Right atrium auricular region (tissue), 2 donors: Measurements from ENCODE around the gene GPR4. TPM values are rescaled to one million over a fixed set of nuclear protein-coding genes. Genes with fewer than 3 reads are reported as not detected.

Source experiments
- DNase-seq: peaks from one replicate; pipeline ENCODE4 v3.0.0-alpha.2; 2019; ENCODE audit warnings: low spot score
- H3K27ac ChIP-seq, 2 donors: fragments of 200-600 bp; sonication (generic); 1 replicate in 1 of 2; 2 replicates in 1 of 2; pipeline ENCODE4 v1.5.1; 2016 to 2019
- H3K27me3 ChIP-seq, 2 donors: fragments of 200-600 bp; sonication (generic); one replicate each; pipeline versions ENCODE4 v1.5.1 to v1.6.0; 2017 to 2019
- H3K36me3 ChIP-seq: fragments of 200-600 bp; sonication (generic); one replicate; pipeline ENCODE4 v1.5.1; 2016
- H3K4me1 ChIP-seq, 2 donors: fragments of 200-600 bp; sonication (generic); one replicate each; pipeline versions ENCODE4 v1.5.1 to v1.6.0; 2017 to 2019
- H3K4me3 ChIP-seq, 2 donors: fragments of 200-600 bp; sonication (generic); 1 replicate in 1 of 2; 2 replicates in 1 of 2; pipeline ENCODE4 v1.5.1; 2017 to 2019; ENCODE audit warnings: mild to moderate bottlenecking in 1 of 2, moderate library complexity in 1 of 2
- H3K9me3 ChIP-seq, 2 donors: fragments of 200-600 bp; sonication (generic); one replicate each; pipeline ENCODE4 v1.5.1; 2019
- CTCF ChIP-seq, 2 donors: fragments of 200-600 bp; sonication (generic); IDR thresholded peaks; one replicate each; pipeline ENCODE4 v1.5.1; 2019; ENCODE audit warnings: antibody characterized with exemption in 2 of 2
- total RNA-seq, 2 donors: library from RNA; depleted of rRNA; stranded (reverse); fragments of >200 nt; gene quantifications; one replicate each; pipeline ENCODE4 v1.1.0, GENCODE V29; 2016

The GPR4 gene
- total RNA-seq, 2 donors from 2014 or later, result 6.2 to 12.1 TPM

GRCh38 chr19:45575216-45575615 is 26.8 kb downstream of the GPR4 start:
- Histone ChIP-seq H3K36me3 (no peaks in the 10 kb centered on the region), H3K27ac (peak overlapping the region; percentile 67 to 82), H3K4me3 (no peak overlapping the region), H3K9me3 (peaks cover 0 to 3% of the 10 kb centered on the region in 2 donors), H3K27me3 (no peaks in the 10 kb centered on the region), H3K4me1 (peaks cover 0 to 58% of the 10 kb centered on the region in 2 donors)
- no peak for DNase-seq
- no peak for TF ChIP-seq CTCF (IDR thresholded peaks at IDR 0.05)

- Histone ChIP-seq H3K4me1 (peaks cover 0 to 65% of the 10 kb centered on the region in 2 donors), H3K36me3 (no peaks in the 10 kb centered on the region), H3K9me3 (peaks cover 0 to 3% of the 10 kb centered on the region in 2 donors), H3K27ac (peak overlapping the region; percentile 67 to 82), H3K4me3 (no peak overlapping the region), H3K27me3 (no peaks in the 10 kb centered on the region)
- TF ChIP-seq CTCF (IDR thresholded peaks at IDR 0.05), result no peak
- no peak for DNase-seq
Observed at GRCh38 chr19:45574526-45574925, 27.5 kb downstream of the GPR4 start.

- H3K9me3 ChIP-seq, result peaks cover 0 to 3% of the 10 kb centered on the region in 2 donors
- H3K4me3 ChIP-seq, result no peak overlapping the region
- peaks cover 0 to 63% of the 10 kb centered on the region in 2 donors for H3K4me1 ChIP-seq
- no peak for DNase-seq
- H3K36me3 ChIP-seq, result no peaks in the 10 kb centered on the region
- peak overlapping the region; percentile 51 to 76 for H3K27ac ChIP-seq
- no peaks in the 10 kb centered on the region for H3K27me3 ChIP-seq
- TF ChIP-seq CTCF (IDR thresholded peaks at IDR 0.05), result no peak
Observed at GRCh38 chr19:45571457-45572220, 30.4 kb downstream of the GPR4 start.

- TF ChIP-seq CTCF (IDR thresholded peaks at IDR 0.05), result peak; percentile 77 to 84
- H3K27ac ChIP-seq, result peak overlapping the region; percentile 59 to 76
- H3K36me3 ChIP-seq, result no peaks in the 10 kb centered on the region
- peaks cover 0 to 49% of the 10 kb centered on the region in 2 donors for H3K4me1 ChIP-seq
- H3K27me3 ChIP-seq, result no peaks in the 10 kb centered on the region
- H3K4me3 ChIP-seq, result no peak overlapping the region
- H3K9me3 ChIP-seq, result peaks cover 0 to 3% of the 10 kb centered on the region in 2 donors
- no peak for DNase-seq
Observed at GRCh38 chr19:45569619-45570421, 32.2 kb downstream of the GPR4 start.

- H3K9me3 ChIP-seq, result peaks cover 0 to 3% of the 10 kb centered on the region in 2 donors
- no peak for TF ChIP-seq CTCF (IDR thresholded peaks at IDR 0.05)
- no peaks in the 10 kb centered on the region for H3K27me3 ChIP-seq
- peaks cover 0 to 42% of the 10 kb centered on the region in 2 donors for H3K4me1 ChIP-seq
- no peaks in the 10 kb centered on the region for H3K36me3 ChIP-seq
- no peak overlapping the region for H3K4me3 ChIP-seq
- no peak for DNase-seq
- H3K27ac ChIP-seq, result peak overlapping the region; percentile 59 to 76
Observed at GRCh38 chr19:45568732-45569131, 33.3 kb downstream of the GPR4 start.
